RWPE2 (cell line): ENCODE measurements around the gene LRWD1.
A peak's percentile ranks its signal among the peaks of the same experiment; 100 is the strongest.

ENCODE experiments used
- ATAC-seq: fragments of 200-7000 bp; cut with Tn5 transposase; 3 replicates; pipeline ENCODE4 v1.9.1; 2021; ENCODE audit warnings: low read depth
- DNase-seq: peaks from one replicate; pipeline ENCODE4 v3.0.0-alpha.2; 2020; ENCODE audit warnings: low spot score
- H3K27ac ChIP-seq: fragments of 450-650 bp; 2 replicates; pipeline ENCODE4 v1.5.1; 2017; ENCODE audit warnings: mild to moderate bottlenecking; ENCODE audit not compliant: poor library complexity, severe bottlenecking
- H3K27me3 ChIP-seq: fragments of 250-450 bp; sonication (Bioruptor Pico); 2 replicates; pipeline ENCODE4 v1.5.1; 2021; ENCODE audit warnings: mild to moderate bottlenecking, moderate library complexity; ENCODE audit not compliant: insufficient read depth, poor library complexity, severe bottlenecking
- H3K36me3 ChIP-seq: fragments of 250-450 bp; sonication (Bioruptor Pico); 2 replicates; pipeline ENCODE4 v1.5.1; 2020; ENCODE audit warnings: low read depth, mild to moderate bottlenecking, moderate library complexity
- H3K4me1 ChIP-seq: fragments of 250-450 bp; sonication (Bioruptor Pico); 2 replicates; pipeline ENCODE4 v1.5.1; 2021; ENCODE audit warnings: mild to moderate bottlenecking, moderate library complexity; ENCODE audit not compliant: insufficient read depth, poor library complexity, severe bottlenecking
- H3K4me3 ChIP-seq: fragments of 250-450 bp; sonication (Bioruptor Pico); 2 replicates; pipeline ENCODE4 v1.5.1; 2021; ENCODE audit warnings: mild to moderate bottlenecking, moderate library complexity; ENCODE audit not compliant: severe bottlenecking
- H3K9me3 ChIP-seq: fragments of 250-450 bp; sonication (Bioruptor Pico); 2 replicates; pipeline ENCODE4 v1.5.1; 2021; ENCODE audit warnings: mild to moderate bottlenecking, moderate library complexity; ENCODE audit not compliant: severe bottlenecking
- TF ChIP-seq, protein P1 (sequence below): fragments of 450-650 bp; IDR thresholded peaks from one replicate; pipeline ENCODE4 v1.5.1; 2017; ENCODE audit warnings: mild to moderate bottlenecking, moderate library complexity; ENCODE audit not compliant: poor library complexity, severe bottlenecking

Gene LRWD1

DNA sequence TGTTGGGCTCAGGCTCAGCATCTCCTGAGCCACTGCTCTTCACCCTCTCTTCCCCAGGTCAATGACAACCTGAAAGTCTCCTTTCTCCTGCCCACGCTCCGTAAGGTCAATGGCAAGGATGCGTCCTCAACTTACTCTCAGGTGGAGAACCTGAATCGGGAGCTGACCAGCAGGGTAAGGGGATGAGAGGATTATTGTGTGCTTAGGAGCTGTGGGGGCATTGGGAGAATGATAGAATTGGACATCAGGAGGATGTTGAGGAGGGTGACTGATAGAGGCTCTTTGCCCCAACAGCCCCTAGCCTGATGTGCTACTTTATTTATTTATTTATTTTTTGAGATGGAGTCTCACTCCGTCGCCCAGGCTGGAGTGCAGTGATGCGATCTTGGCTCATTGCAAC lies 1.3 kb downstream of the LRWD1 start:
- H3K36me3 ChIP-seq = peaks cover 14% of the 10 kb centered on the region
- no peak for DNase-seq
- H3K4me3 ChIP-seq = no peak overlapping the region
- no peak for ATAC-seq
- TF ChIP-seq, protein P1, sequence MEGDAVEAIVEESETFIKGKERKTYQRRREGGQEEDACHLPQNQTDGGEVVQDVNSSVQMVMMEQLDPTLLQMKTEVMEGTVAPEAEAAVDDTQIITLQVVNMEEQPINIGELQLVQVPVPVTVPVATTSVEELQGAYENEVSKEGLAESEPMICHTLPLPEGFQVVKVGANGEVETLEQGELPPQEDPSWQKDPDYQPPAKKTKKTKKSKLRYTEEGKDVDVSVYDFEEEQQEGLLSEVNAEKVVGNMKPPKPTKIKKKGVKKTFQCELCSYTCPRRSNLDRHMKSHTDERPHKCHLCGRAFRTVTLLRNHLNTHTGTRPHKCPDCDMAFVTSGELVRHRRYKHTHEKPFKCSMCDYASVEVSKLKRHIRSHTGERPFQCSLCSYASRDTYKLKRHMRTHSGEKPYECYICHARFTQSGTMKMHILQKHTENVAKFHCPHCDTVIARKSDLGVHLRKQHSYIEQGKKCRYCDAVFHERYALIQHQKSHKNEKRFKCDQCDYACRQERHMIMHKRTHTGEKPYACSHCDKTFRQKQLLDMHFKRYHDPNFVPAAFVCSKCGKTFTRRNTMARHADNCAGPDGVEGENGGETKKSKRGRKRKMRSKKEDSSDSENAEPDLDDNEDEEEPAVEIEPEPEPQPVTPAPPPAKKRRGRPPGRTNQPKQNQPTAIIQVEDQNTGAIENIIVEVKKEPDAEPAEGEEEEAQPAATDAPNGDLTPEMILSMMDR = no peak
- no peak overlapping the region for H3K27ac ChIP-seq
- no peaks in the 10 kb centered on the region for H3K9me3 ChIP-seq
- H3K4me1 ChIP-seq = no peaks in the 10 kb centered on the region
- H3K27me3 ChIP-seq = no peaks in the 10 kb centered on the region

DNA sequence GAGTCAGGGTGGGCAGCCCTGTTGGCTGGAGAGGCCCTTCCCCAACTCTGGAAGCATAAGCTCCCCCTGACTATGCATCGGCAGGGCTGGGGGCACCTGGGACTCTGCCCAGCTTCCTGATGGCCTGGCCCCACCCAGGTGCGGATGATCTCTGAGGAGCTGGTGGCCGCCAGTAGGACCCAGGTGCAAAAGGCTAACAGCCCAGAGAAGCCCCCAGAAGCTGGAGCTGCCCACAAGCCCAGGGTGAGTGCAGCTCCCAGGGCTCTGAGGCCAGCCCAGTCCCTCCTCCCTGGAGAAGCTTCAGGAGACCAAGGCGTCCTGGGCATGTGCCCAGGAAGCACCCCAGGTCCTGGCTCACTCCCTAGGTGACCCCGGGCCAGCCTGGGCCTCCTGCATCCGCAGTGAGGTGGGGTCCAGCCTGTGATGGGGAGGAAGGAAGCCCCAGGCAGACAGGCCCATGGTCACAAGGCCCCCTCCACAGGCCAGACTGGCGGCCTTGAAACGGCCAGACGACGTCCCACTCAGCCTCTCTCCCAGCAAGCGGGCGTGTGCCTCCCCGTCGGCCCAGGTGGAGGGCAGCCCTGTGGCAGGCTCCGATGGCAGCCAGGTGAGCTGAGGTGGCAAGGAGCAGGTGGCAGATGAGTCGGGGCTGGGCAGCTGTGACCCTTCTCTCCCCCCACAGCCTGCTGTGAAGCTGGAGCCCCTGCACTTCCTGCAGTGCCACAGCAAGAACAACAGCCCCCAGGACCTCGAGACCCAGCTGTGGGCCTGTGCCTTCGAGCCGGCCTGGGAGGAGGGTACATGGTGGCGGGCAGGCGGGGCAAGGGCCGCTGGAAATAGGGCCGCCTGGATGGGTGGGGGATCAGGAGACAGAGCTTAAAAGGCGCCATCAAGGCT lies 3.0 kb downstream of the LRWD1 start:
- ATAC-seq (no peak), DNase-seq (peak; percentile 45)
- Histone ChIP-seq H3K27me3 (no peaks in the 10 kb centered on the region), H3K36me3 (peaks cover 18% of the 10 kb centered on the region), H3K4me1 (no peaks in the 10 kb centered on the region), H3K4me3 (no peak overlapping the region), H3K9me3 (no peaks in the 10 kb centered on the region), H3K27ac (no peak overlapping the region)
- TF ChIP-seq, protein P1 = no peak

DNA sequence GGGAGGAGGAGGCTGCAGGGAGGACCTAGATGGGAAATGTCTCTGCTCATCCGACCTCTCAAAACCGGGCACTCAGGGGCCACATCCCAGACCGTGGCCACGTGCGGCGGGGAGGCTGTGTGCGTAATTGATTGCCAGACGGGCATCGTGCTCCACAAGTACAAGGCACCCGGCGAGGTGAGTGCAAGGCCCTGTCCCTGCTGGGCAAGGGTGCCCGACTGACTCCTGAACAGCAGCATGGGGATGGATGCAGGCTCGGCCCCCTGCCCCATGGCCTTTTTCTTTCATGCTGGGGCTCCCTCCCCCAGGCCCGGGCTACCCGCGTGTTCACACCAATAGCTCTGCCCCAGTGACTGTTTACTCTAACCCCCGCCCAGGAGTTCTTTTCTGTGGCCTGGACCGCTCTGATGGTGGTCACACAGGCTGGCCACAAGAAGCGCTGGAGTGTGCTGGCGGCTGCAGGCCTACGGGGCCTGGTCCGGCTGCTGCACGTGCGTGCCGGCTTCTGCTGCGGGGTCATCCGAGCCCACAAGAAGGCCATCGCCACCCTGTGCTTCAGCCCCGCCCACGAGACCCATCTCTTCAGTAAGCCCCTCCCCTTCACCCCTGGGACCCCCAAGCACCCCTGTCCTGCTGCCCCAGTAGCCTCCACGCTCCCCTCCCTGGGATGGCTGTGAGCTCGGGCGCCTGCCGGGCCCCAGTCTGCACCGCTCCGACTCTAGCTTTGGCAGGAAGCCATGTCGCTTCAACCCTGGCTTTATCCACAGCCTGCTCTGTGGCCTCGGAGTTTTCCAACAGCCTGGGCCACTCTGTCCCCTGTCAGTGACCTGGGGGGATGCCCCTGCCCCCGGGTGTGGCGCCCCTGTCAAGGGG lies 3.9 kb downstream of the LRWD1 start:
- no peaks in the 10 kb centered on the region for H3K4me1 ChIP-seq
- ATAC-seq = no peak

DNA sequence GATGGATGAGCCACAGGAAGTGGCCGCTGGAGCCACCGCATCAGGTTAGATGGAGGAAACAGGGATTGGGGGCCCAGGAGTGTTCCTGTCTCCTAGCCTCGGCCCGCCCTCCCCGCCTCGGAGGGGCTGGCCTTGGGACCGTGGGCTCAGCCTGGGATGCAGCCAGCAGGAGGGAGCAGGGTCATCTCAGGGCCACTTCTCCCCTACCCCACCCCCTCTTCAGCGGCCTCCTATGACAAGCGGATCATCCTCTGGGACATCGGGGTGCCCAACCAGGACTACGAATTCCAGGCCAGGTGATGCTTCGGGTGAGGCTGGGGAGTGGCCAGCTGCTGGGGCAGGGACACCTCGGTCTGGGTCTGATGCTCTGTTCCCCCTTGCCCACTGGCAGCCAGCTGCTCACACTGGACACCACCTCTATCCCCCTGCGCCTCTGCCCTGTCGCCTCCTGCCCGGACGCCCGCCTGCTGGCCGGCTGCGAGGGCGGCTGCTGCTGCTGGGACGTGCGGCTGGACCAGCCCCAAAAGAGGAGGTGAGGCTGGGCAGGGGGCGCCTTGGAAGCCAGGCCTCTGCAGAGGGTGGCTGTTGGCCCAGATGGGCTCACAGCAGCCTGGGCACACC lies 4.7 kb downstream of the LRWD1 start:
- TF ChIP-seq, protein P1 = no peak
- Histone ChIP-seq H3K36me3 (peaks cover 25% of the 10 kb centered on the region), H3K27ac (no peak overlapping the region), H3K27me3 (no peaks in the 10 kb centered on the region), H3K4me3 (no peak overlapping the region), H3K9me3 (no peaks in the 10 kb centered on the region), H3K4me1 (no peaks in the 10 kb centered on the region)
- DNase-seq = peak; percentile 45
- no peak for ATAC-seq

More for the DNA sequence above, 3.9 kb downstream of the LRWD1 start:
- TF ChIP-seq, protein P1 = no peak
- no peak overlapping the region for H3K27ac ChIP-seq
- H3K4me3 ChIP-seq = no peak overlapping the region
- H3K36me3 ChIP-seq = peaks cover 25% of the 10 kb centered on the region
- peak; percentile 63 for DNase-seq
- no peaks in the 10 kb centered on the region for H3K27me3 ChIP-seq
- H3K9me3 ChIP-seq = no peaks in the 10 kb centered on the region
